ENCODE measurements around the gene TTC28.
"Not testable (repeated sequence)": the region's sequence is repeated elsewhere in the genome, so short reads cannot be mapped to it uniquely, and the experiment has no call there.

Gene TTC28

GRCh38 chr22:28702891-28703290 is 23.3 kb upstream of the TTC28 start:
- no peak overlapping the region for H3K4me3 ChIP-seq (ENCODE audit: low read depth, low read length)
- TF ChIP-seq CTCF (IDR thresholded peaks at IDR 0.05; ENCODE audit: low read depth, low read length, missing control alignments) = no peak
- no peak for DNase-seq (ENCODE audit: low read depth)

- not testable (repeated sequence) for DNase-seq (ENCODE audit: low read depth); H3K4me3 ChIP-seq (ENCODE audit: low read depth, low read length)
Observed at GRCh38 chr22:28693041-28693760, 13.6 kb upstream of the TTC28 start.

GRCh38 chr22:28689796-28690195 is 10.2 kb upstream of the TTC28 start:
- not testable (repeated sequence) for H3K4me3 ChIP-seq (ENCODE audit: low read depth, low read length); DNase-seq (ENCODE audit: low read depth)

- DNase-seq (ENCODE audit: low read depth); H3K4me3 ChIP-seq (ENCODE audit: low read depth, low read length): not testable (repeated sequence)
Observed at GRCh38 chr22:28682966-28683365, 3.3 kb upstream of the TTC28 start.

GRCh38 chr22:28680813-28681490 is 1.3 kb upstream of the TTC28 start:
- not testable (repeated sequence) for DNase-seq (ENCODE audit: low read depth); H3K4me3 ChIP-seq (ENCODE audit: low read depth, low read length)

GRCh38 chr22:28678778-28679610 is 646 bp downstream of the TTC28 start:
- DNase-seq (ENCODE audit: low read depth) = not testable (repeated sequence)
- H3K4me3 ChIP-seq (ENCODE audit: low read depth, low read length) = peak overlapping the region; percentile 47

- not testable (repeated sequence) for H3K4me3 ChIP-seq (ENCODE audit: low read depth, low read length); DNase-seq (ENCODE audit: low read depth)
Observed at GRCh38 chr22:28678170-28678569, 1.5 kb downstream of the TTC28 start.

GRCh38 chr22:28674121-28674563 is 5.5 kb downstream of the TTC28 start:
- TF ChIP-seq CTCF (IDR thresholded peaks at IDR 0.05; ENCODE audit: low read depth, low read length, missing control alignments) = no peak
- peak; percentile 58 for DNase-seq (ENCODE audit: low read depth)
- H3K4me3 ChIP-seq (ENCODE audit: low read depth, low read length) = no peak overlapping the region

GRCh38 chr22:28670756-28671155 is 8.9 kb downstream of the TTC28 start:
- no peak for DNase-seq (ENCODE audit: low read depth)
- no peak for TF ChIP-seq CTCF (IDR thresholded peaks at IDR 0.05; ENCODE audit: low read depth, low read length, missing control alignments)
- no peak overlapping the region for H3K4me3 ChIP-seq (ENCODE audit: low read depth, low read length)

- DNase-seq (ENCODE audit: low read depth) = no peak
- H3K4me3 ChIP-seq (ENCODE audit: low read depth, low read length) = no peak overlapping the region
- no peak for TF ChIP-seq CTCF (IDR thresholded peaks at IDR 0.05; ENCODE audit: low read depth, low read length, missing control alignments)
Observed at GRCh38 chr22:28670161-28670560, 9.5 kb downstream of the TTC28 start.
